Spinal cord (tissue), 10 donors: ENCODE measurements around the gene CUX1. TPM values are rescaled to one million over a fixed set of nuclear protein-coding genes. Genes with fewer than 3 reads are reported as not detected.
"Not testable (repeated sequence)": the region's sequence is repeated elsewhere in the genome, so short reads cannot be mapped to it uniquely, and the experiment has no call there.

Experiments
- DNase-seq, 6 donors: peaks; one replicate each; pipeline versions ENCODE4 v3.0.0 to v3.0.0-alpha.2; 2013 to 2015; ENCODE audit warnings: low spot score in 6 of 6, low read depth in 4 of 6
- H3K27ac ChIP-seq: one replicate; pipeline ENCODE4 v1.5.1; 2013; ENCODE audit warnings: low read depth, low read length, control low read depth
- H3K27me3 ChIP-seq: one replicate; pipeline ENCODE4 v1.6.1; 2013; ENCODE audit warnings: low read length; ENCODE audit not compliant: control insufficient read depth, insufficient read depth
- H3K36me3 ChIP-seq: one replicate; pipeline ENCODE4 v1.6.1; 2013; ENCODE audit warnings: low read length; ENCODE audit not compliant: control insufficient read depth, insufficient read depth
- H3K4me1 ChIP-seq: one replicate; pipeline ENCODE4 v1.6.1; 2013; ENCODE audit warnings: low read length; ENCODE audit not compliant: control insufficient read depth, insufficient read depth
- H3K4me3 ChIP-seq: one replicate; pipeline ENCODE4 v1.5.1; 2013; ENCODE audit warnings: low read depth, low read length, control low read depth
- H3K9me3 ChIP-seq: one replicate; pipeline ENCODE4 v1.6.1; 2013; ENCODE audit warnings: low read length; ENCODE audit not compliant: control insufficient read depth, insufficient read depth
- WGBS: methylation state at CpG from one replicate; pipeline ENCODE4 v1.1.5; 2013; ENCODE audit warnings: missing lambda C conversion rate; ENCODE audit not compliant: insufficient coverage; 5-methylcytosine and 5-hydroxymethylcytosine counted together
- polyA plus RNA-seq, 2 donors: library from polyadenylated mRNA; unstranded; fragments of 120-200 nt; gene quantifications; one replicate each; pipeline ENCODE4 v1.2.1, GENCODE V29; 2013; ENCODE audit not compliant: insufficient read length in 2 of 2
- total RNA-seq, 2 donors: library from RNA; depleted of rRNA in 1 of 2; stranded (reverse); fragments of 120-200 nt in 1 of 2; fragments of >200 nt in 1 of 2; gene quantifications; one replicate each; pipeline versions ENCODE4 v1.2.3 to v1.2.4, GENCODE V29; 2013 to 2014
- donor health status: healthy.

CUX1 gene
- total and polyA plus RNA-seq, 4 donors = 45.1 to 111 (median 76.1) TPM

- no peak for DNase-seq
- Histone ChIP-seq H3K4me3 (no peak overlapping the region), H3K4me1 (peaks cover 11% of the 10 kb centered on the region), H3K36me3 (peaks cover 2% of the 10 kb centered on the region), H3K9me3 (no peaks in the 10 kb centered on the region), H3K27me3 (no peaks in the 10 kb centered on the region), H3K27ac (no peak overlapping the region)
- no CpG with 5 or more reads among the region's 4 CpGs for WGBS
Measured at GRCh38 chr7:101929256-101929655, 111.8 kb downstream of the CUX1 start.

DNA sequence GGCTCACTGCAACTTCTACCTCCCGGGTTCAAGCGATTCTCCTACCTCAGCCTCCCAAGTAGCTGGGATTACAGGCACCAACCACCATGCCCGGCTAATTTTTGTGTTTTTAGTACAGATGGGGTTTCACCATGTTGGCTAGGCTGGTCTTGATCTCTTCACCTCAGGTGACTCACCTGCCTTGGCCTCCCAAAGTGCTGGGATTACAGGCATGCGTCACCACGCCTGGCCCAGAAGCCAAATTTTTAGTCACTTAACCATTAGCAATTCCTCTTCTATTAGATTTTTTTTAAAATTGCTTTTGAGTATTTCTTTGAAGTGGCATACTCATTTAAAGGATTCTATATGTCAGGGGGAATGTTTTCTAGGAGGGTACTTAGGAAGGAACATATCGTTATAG, 112.5 kb downstream of the CUX1 start:
- not testable (repeated sequence) for H3K27ac ChIP-seq, H3K27me3 ChIP-seq, H3K9me3 ChIP-seq, H3K4me3 ChIP-seq, H3K36me3 ChIP-seq, DNase-seq
- H3K4me1 ChIP-seq = peaks cover 10% of the 10 kb centered on the region
- WGBS = no CpG with 5 or more reads among the region's 6 CpGs

DNA sequence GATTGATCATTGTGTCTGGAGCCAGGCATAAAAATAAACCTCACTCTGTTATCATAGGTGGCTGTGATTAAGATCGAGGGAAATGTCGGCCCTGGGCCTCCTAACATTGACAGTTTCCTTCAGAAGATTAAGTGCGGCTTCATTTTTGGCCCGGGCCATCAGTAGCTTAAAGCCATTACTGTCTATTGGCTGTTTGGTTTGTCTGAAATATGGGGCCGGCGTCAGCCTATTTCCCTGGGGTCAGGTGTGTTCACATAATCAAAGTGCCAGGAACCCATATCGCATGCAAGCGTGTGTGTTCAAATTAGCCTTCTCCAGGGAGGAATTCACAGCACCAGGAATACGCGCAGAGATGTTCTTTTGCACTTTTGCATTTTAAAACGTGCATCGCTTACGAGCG, 114.7 kb downstream of the CUX1 start:
- peaks cover 28% of the 10 kb centered on the region for H3K4me1 ChIP-seq
- no peak overlapping the region for H3K4me3 ChIP-seq
- no peaks in the 10 kb centered on the region for H3K27me3 ChIP-seq
- 62% methylated on average over 14 of the region's 14 CpGs for WGBS
- no peak overlapping the region for H3K27ac ChIP-seq
- DNase-seq = peak in 1 of 6 donors; percentile 81
- H3K36me3 ChIP-seq = no peaks in the 10 kb centered on the region
- no peaks in the 10 kb centered on the region for H3K9me3 ChIP-seq

DNA sequence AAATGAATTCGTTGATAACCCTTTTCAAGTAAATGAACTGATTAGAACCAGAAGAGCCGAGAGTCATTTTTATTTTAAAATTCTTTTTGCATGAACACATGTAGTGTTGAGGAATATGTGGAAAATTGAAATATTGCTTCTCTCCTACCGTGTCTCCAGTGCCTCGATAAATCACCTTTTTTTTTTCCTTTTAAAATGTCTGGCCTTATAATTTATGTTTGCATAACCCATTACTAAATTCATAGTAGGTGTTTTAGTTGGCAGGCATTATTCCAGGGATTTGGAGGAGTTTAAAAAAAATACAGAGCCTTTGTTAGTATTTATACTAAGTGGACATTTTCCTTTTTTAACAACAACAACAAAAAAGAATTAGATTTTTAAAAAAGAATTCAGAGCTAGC, 115.6 kb downstream of the CUX1 start:
- H3K36me3 ChIP-seq = no peaks in the 10 kb centered on the region
- no peaks in the 10 kb centered on the region for H3K9me3 ChIP-seq
- WGBS = no CpG with 5 or more reads among the region's 4 CpGs
- H3K4me3 ChIP-seq = no peak overlapping the region
- no peak for DNase-seq
- H3K4me1 ChIP-seq = peaks cover 27% of the 10 kb centered on the region
- no peaks in the 10 kb centered on the region for H3K27me3 ChIP-seq
- no peak overlapping the region for H3K27ac ChIP-seq

GRCh38 chr7:101933688-101934121, 116.3 kb downstream of the CUX1 start:
- no CpG with 5 or more reads among the region's 5 CpGs for WGBS

DNA sequence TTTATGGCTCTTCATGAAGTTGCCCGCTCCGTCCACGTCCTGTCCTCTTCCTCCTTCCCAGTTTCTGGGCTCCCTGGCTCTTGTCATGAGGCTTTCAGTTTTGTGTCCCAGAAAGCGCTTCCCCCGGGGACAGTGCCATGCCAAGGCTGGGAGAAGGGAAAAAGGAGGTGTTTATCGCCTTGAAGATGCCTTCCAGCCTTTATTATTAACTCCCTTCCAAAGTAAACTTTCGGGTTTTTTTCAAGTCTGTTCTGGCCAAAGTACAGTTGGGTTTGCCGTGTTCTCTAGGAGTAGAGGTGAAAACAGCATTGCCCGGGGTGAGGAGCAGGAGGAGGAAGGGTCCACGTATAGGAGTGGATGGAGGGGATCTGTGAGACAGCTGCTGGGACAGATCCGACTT, 117.2 kb downstream of the CUX1 start:
- H3K4me3 ChIP-seq = no peak overlapping the region
- peak overlapping the region; percentile 71 for H3K27ac ChIP-seq

More at GRCh38 chr7:101933688-101934121, 116.3 kb downstream of the CUX1 start:
- H3K4me1 ChIP-seq = peaks cover 27% of the 10 kb centered on the region
- H3K9me3 ChIP-seq = no peaks in the 10 kb centered on the region
- H3K36me3 ChIP-seq = no peaks in the 10 kb centered on the region
- DNase-seq = no peak
- peak overlapping the region; percentile 16 for H3K27ac ChIP-seq
- H3K27me3 ChIP-seq = no peaks in the 10 kb centered on the region
- H3K4me3 ChIP-seq = no peak overlapping the region

GRCh38 chr7:101935521-101936141, 118.2 kb downstream of the CUX1 start:
- H3K9me3 ChIP-seq = no peaks in the 10 kb centered on the region
- DNase-seq = peak in 1 of 6 donors; percentile 69
- 31% methylated on average over 14 of the region's 14 CpGs for WGBS
- no peaks in the 10 kb centered on the region for H3K36me3 ChIP-seq
- H3K27ac ChIP-seq = peak overlapping the region; percentile 6
- H3K4me1 ChIP-seq = peaks cover 28% of the 10 kb centered on the region
- no peaks in the 10 kb centered on the region for H3K27me3 ChIP-seq
- no peak overlapping the region for H3K4me3 ChIP-seq

More for the DNA sequence above, 117.2 kb downstream of the CUX1 start:
- Histone ChIP-seq H3K36me3 (no peaks in the 10 kb centered on the region), H3K4me1 (peaks cover 27% of the 10 kb centered on the region), H3K9me3 (no peaks in the 10 kb centered on the region), H3K27me3 (no peaks in the 10 kb centered on the region)
- WGBS = 66% methylated on average over 4 of the region's 11 CpGs
- no peak for DNase-seq

- Histone ChIP-seq H3K27me3 (no peaks in the 10 kb centered on the region), H3K9me3 (no peaks in the 10 kb centered on the region), H3K36me3 (no peaks in the 10 kb centered on the region), H3K4me1 (peaks cover 34% of the 10 kb centered on the region), H3K4me3 (peak overlapping the region; percentile 12), H3K27ac (peak overlapping the region; percentile 36)
- DNase-seq = no peak
- 27% methylated on average over 13 of the region's 13 CpGs for WGBS
Measured at GRCh38 chr7:101936223-101936610, 118.8 kb downstream of the CUX1 start.

DNA sequence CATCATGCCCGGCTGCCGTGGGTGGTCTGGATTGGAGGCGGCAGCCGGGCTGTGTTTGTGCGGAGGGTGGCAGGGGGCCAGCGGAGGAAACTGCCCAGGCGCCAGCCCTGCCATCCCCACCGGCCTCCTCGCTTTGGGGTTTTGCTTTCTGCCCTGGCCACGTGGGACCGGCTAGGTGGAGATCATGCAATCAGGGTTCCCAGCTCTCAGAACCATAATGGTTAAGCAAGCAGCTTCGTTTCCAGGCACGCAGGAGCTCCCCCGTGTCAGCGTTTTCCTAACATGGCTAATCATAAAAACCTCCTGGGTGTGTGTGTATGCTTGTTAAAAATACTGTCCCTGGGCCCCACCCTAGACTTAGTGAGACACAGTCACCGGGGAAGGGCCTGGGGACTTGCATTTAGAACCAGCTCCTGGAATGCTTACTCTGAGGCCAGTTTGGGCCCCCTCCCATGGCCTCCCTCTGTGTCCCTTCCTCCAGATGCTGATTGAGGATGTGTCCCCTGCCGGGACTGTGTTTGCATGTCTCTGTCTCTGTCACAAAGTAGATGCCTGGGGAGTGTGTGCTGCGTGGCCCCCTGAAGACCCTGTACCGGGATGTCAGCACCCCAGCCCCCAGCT, 119.3 kb downstream of the CUX1 start:
- peaks cover 38% of the 10 kb centered on the region for H3K4me1 ChIP-seq

More for the DNA sequence above, 119.3 kb downstream of the CUX1 start:
- H3K4me3 ChIP-seq = peak overlapping the region; percentile 12
- no peaks in the 10 kb centered on the region for H3K9me3 ChIP-seq
- peak in 1 of 6 donors; percentile 34 for DNase-seq
- H3K36me3 ChIP-seq = no peaks in the 10 kb centered on the region
- H3K27ac ChIP-seq = peak overlapping the region; percentile 7
- H3K27me3 ChIP-seq = no peaks in the 10 kb centered on the region
- WGBS = 4% methylated on average over 12 of the region's 19 CpGs
